ENCODE data around the gene ZBTB20. TPM values are rescaled to one million over a fixed set of nuclear protein-coding genes. Genes with fewer than 3 reads are reported as not detected.

Gene ZBTB20
- total RNA-seq, 2 experiments from 2014 or later = 11.0 to 11.4 TPM

DNA sequence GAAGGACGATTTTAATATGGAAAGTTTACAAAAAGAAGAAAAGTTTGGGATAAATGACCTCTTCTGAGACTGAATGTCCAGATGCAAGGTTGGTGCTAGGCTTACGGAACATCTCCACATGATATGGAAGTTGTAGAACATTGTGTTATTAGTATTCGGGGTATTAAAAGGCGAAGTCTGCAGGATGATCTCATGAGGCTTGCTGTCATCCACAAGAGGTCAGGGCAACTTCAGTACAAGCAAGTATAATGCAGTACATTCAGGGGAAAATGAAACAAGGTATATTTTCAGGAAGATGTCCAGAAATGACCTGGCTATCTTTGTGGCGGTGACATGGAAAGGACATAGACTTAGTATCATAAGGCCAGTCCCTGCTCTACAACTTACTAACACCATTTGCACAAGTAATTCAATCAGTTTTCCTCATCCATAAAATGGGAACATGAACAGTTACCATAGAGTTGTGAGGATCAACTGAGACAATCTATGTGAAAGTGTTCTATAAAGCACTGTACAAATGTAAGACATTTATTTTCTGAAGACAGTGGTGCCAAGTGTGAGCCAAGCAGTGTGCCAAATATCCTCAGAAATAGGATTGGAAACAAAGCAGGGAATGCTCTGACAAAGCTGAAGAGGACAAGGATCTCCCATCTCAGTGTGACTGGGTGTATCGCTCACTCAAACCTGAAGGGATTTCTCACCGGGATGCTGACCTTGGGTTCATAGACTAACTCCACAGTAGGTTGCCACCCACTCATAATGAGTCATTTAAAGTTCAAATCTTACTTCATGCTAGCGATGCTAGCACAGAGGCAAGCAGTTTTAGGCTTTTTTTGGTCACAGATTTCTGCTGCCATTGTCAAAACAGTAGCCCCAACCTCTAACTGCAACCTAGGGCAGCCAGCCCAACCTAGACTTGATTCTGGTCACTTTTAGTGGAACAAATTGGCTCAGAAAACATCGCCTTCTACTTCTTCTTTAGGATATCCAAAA lies 735.0 kb downstream of the ZBTB20 start:
- Mint-ChIP-seq H3K4me1 (peaks cover 5% of the 10 kb centered on the region), H3K36me3 (ENCODE audit: low read depth) (no peaks in the 10 kb centered on the region), H3K4me3 (no peak overlapping the region), H3K27ac (no peak overlapping the region), H3K27me3 (peaks cover 4% of the 10 kb centered on the region), H3K9me3 (no peaks in the 10 kb centered on the region)
- CTCF ChIA-PET = interaction anchor here (0.7 kb wide), 1 partner anchor 28 kb away, joined by 4 read pairs; no protein-coding TSS in a partner anchor
- no peak for DNase-seq
- POLR2A ChIA-PET = no interaction called here

DNA sequence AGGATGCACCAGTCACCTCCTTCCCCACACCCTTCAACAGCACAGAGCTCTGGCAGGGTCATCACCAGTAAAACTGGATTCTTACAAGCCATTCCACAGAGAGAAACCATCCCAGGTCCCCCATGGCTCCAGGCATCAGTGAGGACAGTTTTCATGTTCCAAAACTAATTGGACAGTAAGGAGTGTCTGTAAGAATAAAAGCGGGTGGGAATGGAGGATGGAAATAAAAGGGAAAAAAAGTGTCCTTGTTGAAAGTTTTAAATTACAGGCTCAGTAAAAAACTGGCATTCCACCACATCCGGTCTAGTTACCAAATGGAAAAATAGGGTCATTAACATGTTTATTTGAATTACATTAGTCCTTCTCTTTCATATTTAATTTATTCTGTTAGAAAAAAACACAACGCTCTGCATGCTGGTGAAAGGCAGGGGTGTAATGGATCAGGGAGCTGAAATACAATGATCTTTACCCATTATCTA lies 735.9 kb downstream of the ZBTB20 start:
- H3K9me3 Mint-ChIP-seq = no peaks in the 10 kb centered on the region
- ChIA-PET POLR2A (no interaction called here), CTCF (interaction anchor here (0.7 to 2.3 kb wide), 2 partner anchors 11 to 12 kb away, joined by 3 to 9 read pairs; no protein-coding TSS in a partner anchor)
- no peak overlapping the region for H3K4me3 Mint-ChIP-seq
- peaks cover 4% of the 10 kb centered on the region for H3K27me3 Mint-ChIP-seq
- no peak overlapping the region for H3K27ac Mint-ChIP-seq
- no peak for DNase-seq
- peaks cover 5% of the 10 kb centered on the region for H3K4me1 Mint-ChIP-seq
- H3K36me3 Mint-ChIP-seq (ENCODE audit: low read depth) = no peaks in the 10 kb centered on the region

DNA sequence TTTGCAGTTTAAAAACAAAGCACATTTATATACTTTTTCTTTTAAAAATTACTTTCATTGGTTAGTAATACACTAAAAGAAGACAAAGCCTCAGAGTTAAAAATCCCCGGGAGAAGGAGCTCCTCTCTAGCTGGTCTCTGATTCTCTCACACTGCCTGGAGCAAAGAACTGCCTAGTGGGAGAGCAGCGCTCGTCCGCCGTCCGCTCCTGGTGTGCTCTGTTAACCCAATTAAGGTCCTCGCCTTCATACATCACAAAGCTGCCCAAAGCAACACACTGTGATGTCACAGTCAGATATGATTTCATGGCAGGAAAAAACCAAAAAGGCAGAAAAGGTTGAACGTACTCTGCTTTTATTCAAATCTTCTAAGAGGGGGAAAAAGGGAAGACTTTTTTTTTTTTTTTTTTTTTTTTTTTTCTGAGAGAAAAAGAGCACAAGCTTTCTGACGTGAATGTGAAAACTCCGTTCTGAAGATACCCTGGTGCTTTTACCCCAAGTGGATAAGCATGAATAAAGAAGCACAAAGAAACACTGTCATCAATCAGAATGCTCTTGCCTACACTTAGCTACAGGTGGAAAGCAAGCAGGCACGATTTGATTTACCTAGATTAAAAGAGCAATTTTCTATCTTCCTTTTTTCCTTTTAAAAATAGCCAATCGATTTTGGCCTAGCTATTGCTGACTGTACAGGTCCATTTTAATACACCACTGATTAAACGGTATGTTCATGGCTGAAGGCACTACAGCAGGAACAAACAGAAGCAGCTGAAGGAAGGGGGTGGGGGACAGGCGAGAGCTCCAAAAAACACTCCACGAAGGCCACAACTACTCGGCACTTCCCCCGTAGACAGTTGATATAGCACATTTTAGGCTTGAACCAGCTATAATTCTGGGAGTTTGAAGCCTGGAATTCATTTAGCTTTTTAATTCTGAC lies 738.1 kb downstream of the ZBTB20 start:
- peaks cover 4% of the 10 kb centered on the region for H3K27me3 Mint-ChIP-seq
- H3K27ac Mint-ChIP-seq = no peak overlapping the region

DNA sequence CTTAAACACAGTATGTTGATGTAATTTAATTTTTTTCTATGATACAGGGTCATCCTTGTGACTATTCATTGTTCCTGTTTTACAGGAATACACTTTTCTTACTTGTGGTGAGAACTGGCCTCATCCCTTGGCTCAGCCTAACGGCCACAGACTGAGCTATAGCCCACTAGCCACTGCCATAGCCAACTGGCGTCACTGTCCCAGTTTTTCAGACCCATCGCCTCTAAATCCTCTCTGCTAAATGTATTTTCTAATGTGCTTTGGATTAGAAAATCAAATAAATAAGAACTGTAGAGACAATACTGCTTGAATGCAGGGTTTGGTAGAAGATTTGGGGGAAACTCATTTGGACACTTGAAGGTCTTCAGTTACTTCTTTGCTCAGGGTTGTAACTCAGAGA lies 740.2 kb downstream of the ZBTB20 start:
- Mint-ChIP-seq H3K27me3 (peaks cover 4% of the 10 kb centered on the region), H3K4me1 (peaks cover 4% of the 10 kb centered on the region), H3K9me3 (no peaks in the 10 kb centered on the region), H3K36me3 (ENCODE audit: low read depth) (no peaks in the 10 kb centered on the region), H3K27ac (no peak overlapping the region), H3K4me3 (no peak overlapping the region)
- ChIA-PET POLR2A (no interaction called here), CTCF (interaction anchor here (0.6 to 1.0 kb wide), 2 partner anchors 16 to 466 kb away, joined by 4 read pairs; no protein-coding TSS in a partner anchor)
- no peak for DNase-seq

More for the DNA sequence above, 738.1 kb downstream of the ZBTB20 start:
- Mint-ChIP-seq H3K36me3 (ENCODE audit: low read depth) (no peaks in the 10 kb centered on the region), H3K4me3 (no peak overlapping the region), H3K9me3 (no peaks in the 10 kb centered on the region), H3K4me1 (peaks cover 5% of the 10 kb centered on the region)
- POLR2A ChIA-PET = no interaction called here
- CTCF ChIA-PET = interaction anchor here (0.7 to 2.3 kb wide), 4 partner anchors 8 to 254 kb away, joined by 3 to 9 read pairs (median 4); no protein-coding TSS in a partner anchor
- DNase-seq = no peak

DNA sequence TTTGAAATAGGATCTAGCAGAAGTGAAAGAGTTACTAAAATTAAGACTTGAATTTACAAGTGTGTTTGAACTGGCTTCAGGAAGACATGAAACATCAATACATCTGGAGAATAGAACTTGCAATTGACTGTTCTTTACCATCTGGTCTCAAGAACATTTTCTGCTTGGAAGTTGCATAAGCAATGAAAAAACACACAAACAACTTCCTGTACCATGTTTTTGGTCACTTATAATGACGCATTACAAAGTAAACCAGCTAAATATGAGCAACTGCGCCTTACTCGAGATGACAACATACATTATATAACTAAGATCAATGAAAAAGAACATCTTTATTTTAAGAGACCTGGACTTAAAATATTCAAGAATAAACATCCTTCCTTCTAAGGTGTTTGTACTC lies 740.8 kb downstream of the ZBTB20 start:
- no peak overlapping the region for H3K4me3 Mint-ChIP-seq
- H3K36me3 Mint-ChIP-seq (ENCODE audit: low read depth) = no peaks in the 10 kb centered on the region
- DNase-seq = no peak
- ChIA-PET CTCF (interaction anchor here (0.6 to 1.0 kb wide), 4 partner anchors 9 to 465 kb away, joined by 3 to 4 read pairs (median 4); no protein-coding TSS in a partner anchor), POLR2A (no interaction called here)
- H3K27me3 Mint-ChIP-seq = peaks cover 4% of the 10 kb centered on the region
- H3K27ac Mint-ChIP-seq = no peak overlapping the region
- no peaks in the 10 kb centered on the region for H3K4me1 Mint-ChIP-seq
- no peaks in the 10 kb centered on the region for H3K9me3 Mint-ChIP-seq

DNA sequence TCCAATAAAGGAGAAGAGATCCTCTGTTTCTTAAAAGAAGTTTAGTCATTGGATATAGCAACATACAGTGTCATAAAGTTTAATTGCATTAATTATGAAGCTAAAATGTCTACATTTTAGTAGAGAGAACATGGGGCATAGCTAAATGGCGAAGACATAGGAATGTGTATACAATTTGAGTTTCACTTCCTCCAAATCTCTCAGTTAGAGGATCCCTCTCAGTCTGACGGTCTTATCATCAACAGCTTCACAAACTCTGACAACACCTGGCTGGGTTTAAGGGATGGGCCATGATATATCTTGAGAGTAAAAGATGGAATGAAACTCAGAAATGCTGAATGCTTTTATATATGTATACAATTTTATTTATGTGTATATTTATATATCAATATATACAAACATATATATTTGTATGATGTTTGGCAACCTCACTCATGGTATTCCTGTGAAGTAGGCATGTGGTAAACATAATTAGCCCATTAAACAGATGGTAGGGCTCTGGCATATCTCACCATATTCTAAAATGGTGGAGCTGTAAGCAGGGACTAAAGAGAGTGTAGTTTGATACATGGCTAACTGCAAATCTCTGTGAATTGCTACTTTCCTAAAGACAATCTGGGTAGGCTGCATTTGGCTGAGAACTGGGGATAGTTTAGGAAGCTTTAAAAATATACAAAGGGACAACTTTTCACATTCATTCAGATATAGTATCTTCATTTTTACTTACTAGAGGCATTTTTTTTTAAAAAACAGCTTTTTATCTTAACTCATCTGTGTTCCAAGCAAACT lies 741.7 kb downstream of the ZBTB20 start:
- POLR2A ChIA-PET = interaction anchor here (0.6 kb wide), 1 partner anchor 9 kb away, joined by 3 read pairs; no protein-coding TSS in a partner anchor
- CTCF ChIA-PET = interaction anchor here (0.7 to 1.9 kb wide), 3 partner anchors 10 to 226 kb away, joined by 3 to 4 read pairs (median 4); no protein-coding TSS in a partner anchor
- H3K4me1 Mint-ChIP-seq = no peaks in the 10 kb centered on the region

DNA sequence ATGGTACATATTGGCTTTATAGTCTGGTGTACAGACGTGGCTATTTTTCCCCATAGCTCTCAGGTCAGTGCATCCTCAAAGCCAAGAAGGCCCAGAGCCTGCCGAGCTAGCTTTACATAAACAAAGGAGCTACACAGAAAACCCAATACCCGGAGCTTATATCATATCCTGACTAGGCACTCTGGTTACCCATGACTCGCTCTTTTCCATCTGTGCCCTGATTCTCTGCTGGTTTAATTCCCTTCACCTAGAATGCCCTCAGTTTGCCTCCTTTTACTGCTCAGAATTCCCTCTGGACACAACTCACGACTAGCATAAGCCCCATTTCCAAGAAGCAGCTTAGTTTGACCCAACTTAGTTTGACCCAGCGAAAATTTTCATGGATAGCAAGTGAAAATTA lies 742.5 kb downstream of the ZBTB20 start:
- POLR2A ChIA-PET = interaction anchor here (0.6 kb wide), 1 partner anchor 8 kb away, joined by 3 read pairs; no protein-coding TSS in a partner anchor

More for the DNA sequence above, 741.7 kb downstream of the ZBTB20 start:
- no peak overlapping the region for H3K4me3 Mint-ChIP-seq
- H3K27me3 Mint-ChIP-seq = peaks cover 4% of the 10 kb centered on the region
- H3K36me3 Mint-ChIP-seq (ENCODE audit: low read depth) = no peaks in the 10 kb centered on the region
- no peak for DNase-seq
- no peaks in the 10 kb centered on the region for H3K9me3 Mint-ChIP-seq
- H3K27ac Mint-ChIP-seq = no peak overlapping the region

DNA sequence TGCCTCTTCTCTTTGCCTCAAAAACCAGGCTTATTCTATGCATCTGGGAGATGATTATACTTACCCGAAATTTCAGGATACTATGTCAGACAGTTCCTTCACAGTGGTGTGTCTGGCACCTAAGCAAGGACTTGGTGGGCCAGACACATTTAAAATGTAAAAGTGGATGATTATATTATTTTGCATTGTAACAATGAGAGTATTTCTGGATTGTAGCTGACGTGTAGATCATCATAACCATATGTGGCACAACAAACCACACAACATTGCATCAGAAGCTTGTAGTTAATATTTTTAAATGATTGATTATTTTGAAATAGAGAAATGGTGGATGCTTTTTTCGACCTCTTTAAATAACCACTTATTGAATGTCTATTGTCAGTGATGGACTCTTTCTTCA lies 744.2 kb downstream of the ZBTB20 start:
- peaks cover 4% of the 10 kb centered on the region for H3K27me3 Mint-ChIP-seq
- H3K9me3 Mint-ChIP-seq = no peaks in the 10 kb centered on the region
- POLR2A ChIA-PET = no interaction called here
- CTCF ChIA-PET = interaction anchor here (0.6 kb wide), 1 partner anchor 375 kb away, joined by 6 read pairs; no protein-coding TSS in a partner anchor
- DNase-seq = no peak
- no peak overlapping the region for H3K27ac Mint-ChIP-seq
- H3K4me3 Mint-ChIP-seq = no peak overlapping the region
- no peaks in the 10 kb centered on the region for H3K36me3 Mint-ChIP-seq (ENCODE audit: low read depth)
- H3K4me1 Mint-ChIP-seq = no peaks in the 10 kb centered on the region

More for the DNA sequence above, 742.5 kb downstream of the ZBTB20 start:
- no peak overlapping the region for H3K27ac Mint-ChIP-seq
- DNase-seq = no peak
- H3K4me3 Mint-ChIP-seq = no peak overlapping the region
- CTCF ChIA-PET = interaction anchor here (1.2 to 1.9 kb wide), 2 partner anchors 10 to 14 kb away, joined by 4 read pairs; no protein-coding TSS in a partner anchor
- no peaks in the 10 kb centered on the region for H3K4me1 Mint-ChIP-seq
- H3K9me3 Mint-ChIP-seq = no peaks in the 10 kb centered on the region
- H3K36me3 Mint-ChIP-seq (ENCODE audit: low read depth) = no peaks in the 10 kb centered on the region
- H3K27me3 Mint-ChIP-seq = peaks cover 4% of the 10 kb centered on the region

DNA sequence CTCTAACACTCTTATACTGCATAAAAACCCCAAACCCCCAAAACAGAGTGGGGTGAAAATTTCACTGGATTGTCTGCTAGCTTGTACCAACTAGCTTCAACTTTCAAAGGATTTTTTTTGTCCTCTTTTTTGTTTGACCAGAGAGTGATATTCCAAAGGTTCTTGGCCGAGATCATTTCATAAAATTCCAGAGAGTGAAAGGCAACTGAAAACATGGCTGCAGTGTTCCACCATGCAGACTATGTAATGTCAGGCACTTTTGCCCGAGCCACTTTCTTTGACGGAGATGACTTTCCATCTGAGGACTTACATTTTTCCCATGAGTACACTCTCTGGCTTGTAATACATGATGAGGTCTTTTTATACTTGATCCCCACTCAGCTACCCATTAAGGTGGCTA lies 745.7 kb downstream of the ZBTB20 start:
- POLR2A ChIA-PET = no interaction called here

DNA sequence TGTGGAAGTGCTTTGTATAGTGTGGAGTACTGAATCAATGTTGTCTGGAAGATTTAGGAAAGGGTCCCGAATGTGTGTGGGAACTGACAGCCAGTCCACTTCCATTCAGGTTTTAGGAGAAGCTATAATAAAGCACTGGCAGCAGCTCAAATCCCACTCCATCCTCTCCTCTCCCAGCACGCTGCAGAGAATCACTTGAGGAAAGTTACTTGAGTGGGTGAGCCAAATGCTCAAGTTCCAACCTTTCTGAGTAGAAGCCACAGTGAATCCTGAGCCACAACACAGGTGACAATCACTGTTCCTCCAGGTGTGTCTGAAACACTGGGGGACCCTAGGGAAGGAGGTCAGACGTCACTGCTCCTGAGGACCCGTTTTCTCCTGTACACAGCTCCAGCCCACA lies 746.7 kb downstream of the ZBTB20 start:
- no peak for DNase-seq
- Mint-ChIP-seq H3K4me1 (no peaks in the 10 kb centered on the region), H3K4me3 (no peak overlapping the region), H3K27me3 (no peaks in the 10 kb centered on the region), H3K36me3 (ENCODE audit: low read depth) (no peaks in the 10 kb centered on the region), H3K27ac (no peak overlapping the region), H3K9me3 (no peaks in the 10 kb centered on the region)
- CTCF ChIA-PET = interaction anchor here (1.1 to 2.7 kb wide), 5 partner anchors 10 to 39 kb away, joined by 3 to 9 read pairs (median 4); no protein-coding TSS in a partner anchor
- POLR2A ChIA-PET = no interaction called here

More for the DNA sequence above, 745.7 kb downstream of the ZBTB20 start:
- no peaks in the 10 kb centered on the region for H3K4me1 Mint-ChIP-seq
- H3K27ac Mint-ChIP-seq = no peak overlapping the region
- H3K4me3 Mint-ChIP-seq = no peak overlapping the region
- CTCF ChIA-PET = interaction anchor here (1.8 to 2.7 kb wide), 2 partner anchors 9 to 17 kb away, joined by 8 to 9 read pairs; no protein-coding TSS in a partner anchor
- no peak for DNase-seq
- no peaks in the 10 kb centered on the region for H3K27me3 Mint-ChIP-seq
- no peaks in the 10 kb centered on the region for H3K36me3 Mint-ChIP-seq (ENCODE audit: low read depth)
- H3K9me3 Mint-ChIP-seq = no peaks in the 10 kb centered on the region

DNA sequence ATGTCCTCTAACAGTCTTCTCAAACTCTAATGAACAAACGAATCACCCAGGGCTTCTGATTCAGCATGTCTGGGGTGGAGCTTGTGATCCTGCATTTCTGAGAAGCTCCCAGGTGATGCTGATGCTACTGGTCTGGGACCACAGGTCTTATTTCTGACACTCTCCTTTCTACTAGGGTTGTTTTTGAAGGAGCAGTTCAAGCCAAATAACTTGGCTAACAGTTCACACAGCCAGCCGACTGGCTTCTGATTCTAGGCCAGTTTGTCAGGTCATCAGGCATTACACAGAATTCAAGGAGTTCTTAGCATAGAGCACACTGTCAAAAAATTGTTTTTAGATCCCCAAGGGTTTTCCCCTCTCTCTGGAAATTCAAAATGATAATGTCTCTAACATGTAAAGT lies 752.5 kb downstream of the ZBTB20 start:
- no peaks in the 10 kb centered on the region for H3K27me3 Mint-ChIP-seq
- peaks cover 2% of the 10 kb centered on the region for H3K36me3 Mint-ChIP-seq (ENCODE audit: low read depth)
- no peak overlapping the region for H3K4me3 Mint-ChIP-seq
- POLR2A ChIA-PET = no interaction called here
- no peak for DNase-seq
- H3K27ac Mint-ChIP-seq = no peak overlapping the region
- H3K9me3 Mint-ChIP-seq = no peaks in the 10 kb centered on the region
- CTCF ChIA-PET = interaction anchor here (1.0 to 2.0 kb wide), 2 partner anchors 9 to 12 kb away, joined by 3 to 13 read pairs; no protein-coding TSS in a partner anchor
- H3K4me1 Mint-ChIP-seq = peaks cover 16% of the 10 kb centered on the region
